Transverse colon (tissue), 4 donors: ENCODE results near the gene ANKRD65. TPM values are rescaled to one million over a fixed set of nuclear protein-coding genes. Genes with fewer than 3 reads are reported as not detected.

Experiments
- DNase-seq: peaks from one replicate; pipeline ENCODE4 v3.0.0-alpha.2; 2019
- H3K27ac ChIP-seq, 4 donors: fragments of 200-600 bp; sonication (generic); 2 replicates each; pipeline ENCODE4 v1.5.1; 2016 to 2018; ENCODE audit warnings: inconsistent platforms in 4 of 4
- H3K27me3 ChIP-seq: fragments of 200-600 bp; sonication (generic); 2 replicates; pipeline ENCODE4 v1.5.1; 2017; ENCODE audit warnings: inconsistent platforms
- H3K36me3 ChIP-seq, 4 donors: fragments of 200-600 bp; sonication (generic); 2 replicates each; pipeline ENCODE4 v1.5.1; 2017 to 2019; ENCODE audit warnings: inconsistent platforms in 4 of 4
- H3K4me1 ChIP-seq, 4 donors: fragments of 200-600 bp; sonication (generic); 2 replicates each; pipeline ENCODE4 v1.5.1; 2017 to 2020; ENCODE audit warnings: inconsistent platforms in 4 of 4
- H3K4me3 ChIP-seq, 4 donors: fragments of 200-600 bp; sonication (generic); 1 replicate in 1 of 4; 2 replicates in 3 of 4; pipeline versions ENCODE4 v1.5.1 to v1.6.1; 2017 to 2019; ENCODE audit warnings: inconsistent platforms in 4 of 4
- H3K9me3 ChIP-seq, 2 donors: fragments of 200-600 bp; sonication (generic); 2 replicates each; pipeline ENCODE4 v1.5.1; 2017 to 2019; ENCODE audit warnings: inconsistent platforms in 2 of 2
- EP300 ChIP-seq: sonication (generic); formaldehyde crosslinking; IDR thresholded peaks from one replicate; pipeline ENCODE4 v1.6.1; 2017; ENCODE audit warnings: antibody characterized with exemption, low read depth
- POLR2A ChIP-seq: fragments of 450-650 bp; IDR thresholded peaks from one replicate; pipeline ENCODE4 v1.6.1; 2016; ENCODE audit warnings: antibody characterized with exemption, mild to moderate bottlenecking, moderate library complexity
- POLR2AphosphoS5 ChIP-seq, 3 donors: sonication (generic); formaldehyde crosslinking; IDR thresholded peaks; one replicate each; pipeline ENCODE4 v1.6.1; 2016; ENCODE audit warnings: antibody characterized with exemption in 3 of 3
- WGBS, 2 donors: methylation state at CpG; one replicate each; pipeline ENCODE4 v1.1.5; 2018; ENCODE audit warnings: low coverage in 1 of 2; 5-methylcytosine and 5-hydroxymethylcytosine counted together
- in situ Hi-C, 4 donors: fragments of 200-750 bp; cut with MboI; loops; one replicate each; pipeline versions ENCODE4 v1.15.0 to v1.15.1; 2017; ENCODE audit warnings: low sequenced_read_pairs in 3 of 4, low pct_ligation_motif_present in 1 of 4, low pct_unique_long_range_greater_than_20kb in 1 of 4
- intact Hi-C: fragments of 100-400 bp; cut with DNase I; formaldehyde crosslinking; loops from one replicate; pipeline ENCODE4 v1.15.1; 2023; ENCODE audit warnings: low total_unique reads
- total RNA-seq, 4 donors: library from RNA; depleted of rRNA; stranded (reverse); fragments of >200 nt; gene quantifications; one replicate each; pipeline ENCODE4 v1.1.0, GENCODE V29; 2016
- TF ChIP-seq, protein P1 (sequence below), 5 experiments: fragments of 200-600 bp in 3 of 5; fragments of 450-650 bp in 2 of 5; sonication (generic) in 3 of 5; IDR thresholded peaks; 1 replicate in 2 of 5; 2 replicates in 3 of 5; pipeline ENCODE4 v1.5.1; 2016 to 2017; ENCODE audit warnings: antibody characterized with exemption in 5 of 5, inconsistent platforms in 3 of 5, mild to moderate bottlenecking in 2 of 5, moderate library complexity in 1 of 5

ANKRD65 gene
- total RNA-seq, 4 donors from 2014 or later: 0.80 to 4.5 (median 1.9) TPM

DNA sequence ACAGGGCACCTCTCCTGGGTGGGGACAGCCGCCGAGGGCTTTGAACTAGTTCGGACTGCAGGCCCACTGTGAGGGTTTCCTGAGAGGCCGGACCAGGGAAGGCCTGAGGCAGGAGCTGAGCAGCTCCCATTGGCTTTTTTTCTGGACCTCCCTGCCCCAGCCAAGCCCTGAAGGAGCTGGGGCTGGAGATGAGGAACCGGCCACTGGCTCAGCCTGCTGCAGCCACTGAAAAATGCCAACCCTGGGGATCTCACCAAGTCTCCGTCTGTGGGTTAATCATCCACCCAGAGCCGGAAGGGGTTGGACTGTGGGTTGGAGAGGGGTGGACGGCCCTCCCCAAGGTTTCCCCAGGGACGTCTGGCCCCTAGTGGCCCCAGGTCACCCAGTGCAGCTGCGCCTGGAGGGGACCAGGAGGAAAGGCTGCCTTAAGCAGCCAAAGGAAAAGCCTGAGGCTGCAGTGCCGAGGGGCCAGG lies 16.9 kb upstream of the ANKRD65 start:
- Histone ChIP-seq H3K27ac (peak overlapping the region; percentile 49 to 53 (median 50)), H3K4me3 (peak overlapping the region in 1 of 4 donors; percentile 10), H3K4me1 (peaks cover 47 to 67% (median 65%) of the 10 kb centered on the region in 4 donors), H3K27me3 (no peaks in the 10 kb centered on the region), H3K36me3 (no peaks in the 10 kb centered on the region), H3K9me3 (no peaks in the 10 kb centered on the region)
- WGBS, 2 donors: 26% methylated on average over 11 of the region's 11 CpGs; no CpG with 5 or more reads in 1 of the 2 donors
- in situ Hi-C loops (no loop called here), intact Hi-C loops (loop anchor here (5.0 kb wide), 1 partner anchor 36 kb away; no protein-coding TSS in a partner anchor)
- TF ChIP-seq, protein P1, sequence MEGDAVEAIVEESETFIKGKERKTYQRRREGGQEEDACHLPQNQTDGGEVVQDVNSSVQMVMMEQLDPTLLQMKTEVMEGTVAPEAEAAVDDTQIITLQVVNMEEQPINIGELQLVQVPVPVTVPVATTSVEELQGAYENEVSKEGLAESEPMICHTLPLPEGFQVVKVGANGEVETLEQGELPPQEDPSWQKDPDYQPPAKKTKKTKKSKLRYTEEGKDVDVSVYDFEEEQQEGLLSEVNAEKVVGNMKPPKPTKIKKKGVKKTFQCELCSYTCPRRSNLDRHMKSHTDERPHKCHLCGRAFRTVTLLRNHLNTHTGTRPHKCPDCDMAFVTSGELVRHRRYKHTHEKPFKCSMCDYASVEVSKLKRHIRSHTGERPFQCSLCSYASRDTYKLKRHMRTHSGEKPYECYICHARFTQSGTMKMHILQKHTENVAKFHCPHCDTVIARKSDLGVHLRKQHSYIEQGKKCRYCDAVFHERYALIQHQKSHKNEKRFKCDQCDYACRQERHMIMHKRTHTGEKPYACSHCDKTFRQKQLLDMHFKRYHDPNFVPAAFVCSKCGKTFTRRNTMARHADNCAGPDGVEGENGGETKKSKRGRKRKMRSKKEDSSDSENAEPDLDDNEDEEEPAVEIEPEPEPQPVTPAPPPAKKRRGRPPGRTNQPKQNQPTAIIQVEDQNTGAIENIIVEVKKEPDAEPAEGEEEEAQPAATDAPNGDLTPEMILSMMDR (IDR thresholded peaks at IDR 0.05): peak in 2 of 5 experiments; percentile 13 to 27
- no peak for TF ChIP-seq POLR2AphosphoS5 (IDR thresholded peaks at IDR 0.05)
- TF ChIP-seq EP300: no peak
- TF ChIP-seq POLR2A: peak; percentile 15
- DNase-seq: peak; percentile 73

DNA sequence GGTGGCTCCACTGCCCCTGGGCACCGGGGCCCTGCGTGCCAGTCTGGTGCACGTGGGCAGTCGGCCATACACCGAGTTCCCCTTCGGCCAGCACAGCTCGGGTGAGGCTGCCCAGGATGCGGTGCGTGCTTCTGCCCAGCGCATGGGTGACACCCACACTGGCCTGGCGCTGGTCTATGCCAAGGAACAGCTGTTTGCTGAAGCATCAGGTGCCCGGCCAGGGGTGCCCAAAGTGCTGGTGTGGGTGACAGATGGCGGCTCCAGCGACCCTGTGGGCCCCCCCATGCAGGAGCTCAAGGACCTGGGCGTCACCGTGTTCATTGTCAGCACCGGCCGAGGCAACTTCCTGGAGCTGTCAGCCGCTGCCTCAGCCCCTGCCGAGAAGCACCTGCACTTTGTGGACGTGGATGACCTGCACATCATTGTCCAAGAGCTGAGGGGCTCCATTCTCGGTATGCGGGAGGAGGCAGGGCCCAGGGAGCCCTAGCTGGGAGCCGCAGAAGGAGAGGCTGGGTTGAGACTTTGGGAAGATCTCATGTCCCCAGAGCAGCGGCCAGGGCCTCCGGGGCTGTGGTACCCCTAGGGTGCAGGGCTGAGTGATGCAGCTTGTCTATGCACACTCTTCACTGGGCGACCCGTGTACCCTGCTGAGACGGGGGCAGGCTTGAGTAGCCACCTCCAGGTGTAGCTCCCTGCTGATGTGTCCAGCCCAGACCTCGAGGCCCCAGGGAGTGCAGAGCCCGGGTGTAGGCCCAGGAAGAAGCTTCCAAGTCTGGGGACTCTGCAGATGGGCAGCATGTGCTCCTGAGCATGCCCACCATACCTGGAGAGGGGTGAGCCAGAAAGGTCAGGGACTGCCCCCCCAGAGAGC lies 16.2 kb upstream of the ANKRD65 start:
- Histone ChIP-seq H3K27ac (peak overlapping the region; percentile 49 to 96 (median 74)), H3K4me1 (peaks cover 54 to 74% (median 72%) of the 10 kb centered on the region in 4 donors), H3K27me3 (no peaks in the 10 kb centered on the region), H3K36me3 (no peaks in the 10 kb centered on the region), H3K4me3 (peak overlapping the region in 2 of 4 donors; percentile 54 to 56), H3K9me3 (no peaks in the 10 kb centered on the region)
- no peak for DNase-seq
- 69% methylated on average over 30 of the region's 31 CpGs; no CpG with 5 or more reads in 1 of the 2 donors for WGBS, 2 donors
- no peak for TF ChIP-seq EP300
- TF ChIP-seq, protein P1 (IDR thresholded peaks at IDR 0.05): no peak
- no peak for TF ChIP-seq POLR2AphosphoS5 (IDR thresholded peaks at IDR 0.05)
- TF ChIP-seq POLR2A: no peak
- intact Hi-C loops: loop anchor here (5.0 kb wide), 1 partner anchor 35 kb away; no protein-coding TSS in a partner anchor
- in situ Hi-C loops: no loop called here

DNA sequence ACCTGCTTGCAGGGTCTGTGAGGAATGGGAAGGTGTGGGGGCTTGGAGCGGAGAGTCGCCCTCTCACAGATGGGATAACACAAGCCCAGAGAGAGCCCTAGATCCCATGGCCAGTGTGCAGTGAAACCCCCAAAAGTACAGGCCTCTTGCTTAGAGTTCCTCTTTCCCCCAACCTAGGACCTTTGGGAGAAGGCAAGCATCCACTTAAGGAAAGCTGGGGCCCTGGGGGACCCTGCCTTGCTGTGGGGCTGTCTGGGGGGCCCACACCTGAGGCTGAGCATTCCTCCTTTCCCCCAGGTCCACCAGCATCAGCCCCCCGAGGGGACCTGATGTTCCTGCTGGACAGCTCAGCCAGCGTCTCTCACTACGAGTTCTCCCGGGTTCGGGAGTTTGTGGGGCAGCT lies 15.6 kb upstream of the ANKRD65 start:
- peak overlapping the region in 3 of 4 donors; percentile 25 to 56 (median 54) for H3K4me3 ChIP-seq
- no peaks in the 10 kb centered on the region for H3K9me3 ChIP-seq
- 88% methylated on average over 4 of the region's 7 CpGs; no CpG with 5 or more reads in 1 of the 2 donors for WGBS, 2 donors
- no peak for DNase-seq
- H3K36me3 ChIP-seq: no peaks in the 10 kb centered on the region
- H3K4me1 ChIP-seq: peaks cover 60 to 81% (median 78%) of the 10 kb centered on the region in 4 donors
- intact Hi-C loops (loop anchor here (5.0 kb wide), 1 partner anchor 34 kb away; no protein-coding TSS in a partner anchor), in situ Hi-C loops (no loop called here)
- H3K27me3 ChIP-seq: no peaks in the 10 kb centered on the region
- peak overlapping the region in 3 of 4 donors; percentile 88 to 96 (median 94) for H3K27ac ChIP-seq
- TF ChIP-seq POLR2AphosphoS5 (IDR thresholded peaks at IDR 0.05) (no peak), EP300 (no peak), POLR2A (no peak)
- TF ChIP-seq, protein P1 (IDR thresholded peaks at IDR 0.05): no peak

DNA sequence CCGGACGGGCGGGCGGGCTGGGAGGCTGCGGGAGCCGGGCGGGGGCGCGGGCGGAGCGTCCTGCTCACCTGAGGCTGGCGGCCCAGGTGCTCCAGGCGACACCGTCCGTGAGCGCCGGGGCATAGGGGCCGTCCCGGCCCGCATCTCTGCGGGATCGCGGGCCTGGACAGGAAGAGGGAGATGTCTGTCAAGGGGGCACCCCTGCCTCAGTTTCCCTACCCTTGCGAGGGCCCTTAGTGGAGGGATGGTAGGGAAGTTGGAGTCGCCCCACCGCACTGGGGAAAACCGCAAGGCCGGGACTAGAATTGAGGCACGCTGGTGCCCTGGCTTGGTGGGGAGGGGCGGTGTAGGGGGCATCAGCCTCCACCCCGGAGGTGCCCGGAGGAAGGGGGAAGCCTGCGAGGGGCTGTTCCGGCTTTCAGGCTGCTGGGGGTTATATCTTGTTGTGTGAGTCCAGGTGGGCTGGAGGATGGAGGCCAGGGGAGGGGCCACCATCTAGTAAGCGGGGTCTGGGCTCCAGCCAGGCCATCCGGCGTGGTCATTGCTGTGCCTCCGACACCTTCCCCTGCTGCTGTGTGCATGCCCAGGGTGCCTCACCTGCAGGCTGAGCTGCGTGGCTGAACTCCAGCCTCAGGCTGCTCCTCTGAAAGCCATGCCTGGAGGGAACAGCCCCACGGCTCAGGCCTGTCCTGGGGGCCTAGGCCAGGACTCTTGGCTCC lies 15.0 kb upstream of the ANKRD65 start:
- in situ Hi-C loops (no loop called here), intact Hi-C loops (loop anchor here (5.0 kb wide), 1 partner anchor 34 kb away; no protein-coding TSS in a partner anchor)
- TF ChIP-seq, protein P1 (IDR thresholded peaks at IDR 0.05): no peak
- no peak for TF ChIP-seq EP300
- no peak for TF ChIP-seq POLR2AphosphoS5 (IDR thresholded peaks at IDR 0.05)
- no peak for TF ChIP-seq POLR2A
- no peak for DNase-seq
- Histone ChIP-seq H3K36me3 (no peaks in the 10 kb centered on the region), H3K4me3 (peak overlapping the region; percentile 25 to 56 (median 51)), H3K9me3 (no peaks in the 10 kb centered on the region), H3K27me3 (no peaks in the 10 kb centered on the region), H3K4me1 (peaks cover 61 to 81% (median 79%) of the 10 kb centered on the region in 4 donors), H3K27ac (peak overlapping the region; percentile 88 to 96 (median 94))
- 12% methylated on average over 32 of the region's 40 CpGs; no CpG with 5 or more reads in 1 of the 2 donors for WGBS, 2 donors
